ENCODE measurements around the gene TSPAN32. TPM values are rescaled to one million over a fixed set of nuclear protein-coding genes. Genes with fewer than 3 reads are reported as not detected.

The TSPAN32 gene
- total RNA-seq, 2 donors from 2014 or later, result 0.40 to 0.62 TPM

DNA sequence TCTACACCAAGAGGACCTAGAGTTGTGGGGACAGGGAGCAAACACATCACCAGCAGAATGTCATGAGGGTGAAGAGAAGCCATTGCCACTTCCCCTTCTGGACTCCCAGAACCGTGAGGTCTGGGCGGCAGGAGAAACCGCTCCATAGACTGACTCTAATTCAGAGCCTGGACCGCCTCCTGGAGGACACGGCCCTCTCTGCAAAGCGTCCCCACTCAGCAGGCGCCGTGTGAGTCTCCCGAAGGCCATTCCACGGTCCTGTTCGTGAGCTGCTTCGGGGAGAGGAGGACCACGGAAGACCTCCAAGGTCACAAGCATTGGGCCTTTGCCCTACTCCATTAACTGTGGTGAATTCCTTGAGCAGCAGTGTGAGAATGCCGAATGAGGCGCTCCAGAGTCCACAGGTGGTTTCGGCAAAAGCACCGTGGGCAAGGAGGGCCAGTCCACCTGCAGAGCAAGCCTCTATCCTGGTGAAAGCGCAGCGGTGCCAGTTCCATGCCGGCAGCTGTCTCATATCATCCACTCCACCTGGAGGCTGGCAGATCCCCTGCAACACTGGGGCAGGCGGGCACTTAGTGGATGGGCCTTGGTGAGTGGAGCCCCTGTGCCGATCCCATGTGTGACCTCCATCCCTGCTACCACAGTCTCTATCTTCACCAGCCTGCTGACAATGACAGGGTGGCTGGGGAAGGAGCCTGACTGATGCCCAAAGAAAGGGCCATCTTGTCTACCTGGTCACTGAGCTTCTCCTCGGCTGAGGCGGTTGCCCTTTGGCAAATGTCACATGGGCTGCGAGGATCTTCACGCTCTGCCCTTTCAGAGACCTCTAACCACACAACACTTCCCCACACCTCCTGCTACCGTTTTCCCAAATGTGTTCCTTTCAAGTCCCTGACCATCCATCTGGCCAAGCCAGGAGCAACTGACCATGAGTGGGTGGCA is 7.6 kb upstream of the TSPAN32 start:
- Histone ChIP-seq H3K27ac (no peak overlapping the region), H3K4me3 (no peak overlapping the region), H3K27me3 (no peaks in the 10 kb centered on the region), H3K9ac (ENCODE audit: low read depth in 2 of 2, low read length in 2 of 2) (no peak overlapping the region), H3K9me3 (no peaks in the 10 kb centered on the region), H3K36me3 (no peaks in the 10 kb centered on the region), H3K4me1 (no peaks in the 10 kb centered on the region)
- intact Hi-C loops (cut with DNase I), result no loop called here
- TF ChIP-seq, protein P1, sequence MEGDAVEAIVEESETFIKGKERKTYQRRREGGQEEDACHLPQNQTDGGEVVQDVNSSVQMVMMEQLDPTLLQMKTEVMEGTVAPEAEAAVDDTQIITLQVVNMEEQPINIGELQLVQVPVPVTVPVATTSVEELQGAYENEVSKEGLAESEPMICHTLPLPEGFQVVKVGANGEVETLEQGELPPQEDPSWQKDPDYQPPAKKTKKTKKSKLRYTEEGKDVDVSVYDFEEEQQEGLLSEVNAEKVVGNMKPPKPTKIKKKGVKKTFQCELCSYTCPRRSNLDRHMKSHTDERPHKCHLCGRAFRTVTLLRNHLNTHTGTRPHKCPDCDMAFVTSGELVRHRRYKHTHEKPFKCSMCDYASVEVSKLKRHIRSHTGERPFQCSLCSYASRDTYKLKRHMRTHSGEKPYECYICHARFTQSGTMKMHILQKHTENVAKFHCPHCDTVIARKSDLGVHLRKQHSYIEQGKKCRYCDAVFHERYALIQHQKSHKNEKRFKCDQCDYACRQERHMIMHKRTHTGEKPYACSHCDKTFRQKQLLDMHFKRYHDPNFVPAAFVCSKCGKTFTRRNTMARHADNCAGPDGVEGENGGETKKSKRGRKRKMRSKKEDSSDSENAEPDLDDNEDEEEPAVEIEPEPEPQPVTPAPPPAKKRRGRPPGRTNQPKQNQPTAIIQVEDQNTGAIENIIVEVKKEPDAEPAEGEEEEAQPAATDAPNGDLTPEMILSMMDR (IDR thresholded peaks at IDR 0.05), result no peak
- DNase-seq, result no peak

DNA sequence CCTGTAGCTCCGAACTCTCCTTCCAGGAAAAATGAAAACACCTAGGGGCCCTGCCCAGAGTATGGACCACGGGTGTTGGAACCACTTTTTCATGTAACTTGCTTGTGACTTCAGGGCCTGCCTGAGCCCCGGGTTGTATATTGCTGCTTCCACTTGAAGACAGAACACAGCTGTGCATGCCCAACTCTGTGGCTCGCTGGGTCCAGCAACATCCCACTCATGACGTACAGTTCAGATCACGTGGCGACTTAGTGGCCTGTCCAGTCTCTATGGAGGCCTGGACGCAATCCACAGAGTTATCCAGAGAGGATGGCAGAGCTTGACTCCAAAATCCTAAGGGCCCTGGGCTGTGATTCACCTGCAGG is 6.9 kb upstream of the TSPAN32 start:
- Histone ChIP-seq H3K27ac (no peak overlapping the region), H3K36me3 (no peaks in the 10 kb centered on the region), H3K9me3 (no peaks in the 10 kb centered on the region), H3K9ac (ENCODE audit: low read depth in 2 of 2, low read length in 2 of 2) (no peak overlapping the region), H3K4me3 (no peak overlapping the region), H3K27me3 (no peaks in the 10 kb centered on the region), H3K4me1 (no peaks in the 10 kb centered on the region)
- intact Hi-C loops (cut with DNase I), result no loop called here
- DNase-seq, result no peak
- TF ChIP-seq, protein P1 (IDR thresholded peaks at IDR 0.05), result no peak

DNA sequence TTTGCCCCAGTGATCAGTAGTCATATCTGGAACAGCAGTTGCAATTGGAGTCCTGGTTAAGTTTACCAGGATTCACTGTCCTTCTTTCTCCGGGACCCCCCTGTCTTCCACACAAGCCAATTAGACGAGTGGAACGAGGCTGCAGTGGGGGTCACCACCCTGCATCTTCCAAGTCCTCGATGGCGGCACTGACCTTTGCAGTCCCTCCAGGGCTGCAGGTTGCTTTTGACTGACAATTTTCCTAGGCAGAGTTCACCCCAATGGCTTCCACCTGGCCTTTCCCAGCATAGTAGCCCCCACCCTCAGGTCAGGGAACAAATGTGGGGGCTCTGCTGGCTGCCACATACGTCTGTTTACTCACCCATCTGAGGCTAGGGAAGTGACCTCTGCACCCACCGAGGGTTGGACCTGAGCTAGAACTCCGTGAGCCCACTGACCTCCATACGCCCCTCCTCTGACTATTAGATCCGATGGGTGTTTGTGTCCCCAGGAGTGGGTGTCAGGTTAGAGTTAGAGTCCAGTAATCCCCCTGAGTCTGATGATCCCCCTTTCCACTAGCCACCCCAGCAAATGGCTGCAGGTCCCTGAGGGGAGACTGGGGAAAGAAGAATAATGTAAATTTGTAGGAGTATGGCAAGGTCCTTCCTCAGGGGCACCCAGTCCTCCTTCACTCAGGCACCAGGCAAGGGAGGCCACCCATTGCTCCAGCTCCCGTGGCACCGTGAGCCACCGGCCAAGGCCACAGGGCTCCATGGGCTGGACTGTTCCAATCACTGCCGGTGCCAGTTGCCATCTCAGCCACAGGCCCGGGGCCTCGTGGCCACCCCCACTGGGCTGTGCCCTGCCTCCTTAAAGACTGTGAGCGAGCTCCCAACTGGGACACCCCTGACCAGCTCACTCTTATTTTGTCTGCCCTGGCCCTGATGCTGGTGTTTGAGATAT is 5.6 kb upstream of the TSPAN32 start:
- TF ChIP-seq, protein P1 (IDR thresholded peaks at IDR 0.05), result no peak
- no peaks in the 10 kb centered on the region for H3K4me1 ChIP-seq
- no peaks in the 10 kb centered on the region for H3K9me3 ChIP-seq
- H3K27me3 ChIP-seq, result no peaks in the 10 kb centered on the region
- no peak overlapping the region for H3K4me3 ChIP-seq
- no peak for DNase-seq
- no peak overlapping the region for H3K27ac ChIP-seq
- intact Hi-C loops (cut with DNase I), result no loop called here
- no peaks in the 10 kb centered on the region for H3K36me3 ChIP-seq
- H3K9ac ChIP-seq (ENCODE audit: low read depth in 2 of 2, low read length in 2 of 2), result no peak overlapping the region

DNA sequence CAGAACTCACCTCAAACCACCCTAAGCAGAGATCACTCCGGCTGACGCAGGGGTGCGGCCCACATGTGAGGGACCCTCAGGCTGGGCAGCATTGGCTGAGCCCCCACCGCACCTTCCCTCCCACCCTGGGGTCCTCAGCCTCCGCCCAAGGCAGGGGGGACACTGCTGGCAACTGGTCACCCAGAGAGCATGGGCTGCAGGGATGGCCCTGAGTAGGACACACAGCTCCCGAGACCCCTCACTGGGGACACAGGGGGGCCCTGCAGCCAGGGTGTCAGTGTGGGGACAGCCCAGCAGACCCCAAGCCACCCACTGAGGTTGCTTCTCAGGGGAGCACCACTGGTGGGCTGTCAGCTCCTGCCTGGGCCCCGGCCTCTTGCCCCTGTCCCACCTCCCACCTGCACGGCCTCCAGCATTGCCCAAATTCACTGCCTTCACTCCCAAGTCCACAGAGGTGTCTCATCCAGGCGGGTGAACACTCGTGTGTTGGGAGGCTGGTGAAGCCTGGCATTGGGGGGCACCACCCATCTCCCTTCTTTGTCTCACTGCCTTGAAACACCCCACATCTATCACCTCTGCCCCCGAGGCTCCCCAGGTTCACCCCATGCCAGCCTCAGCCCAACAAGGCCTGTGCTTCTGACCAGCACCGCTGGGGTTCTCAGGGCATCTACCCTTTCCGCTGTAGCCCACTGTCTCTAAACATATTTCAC is 4.7 kb upstream of the TSPAN32 start:
- H3K9ac ChIP-seq (ENCODE audit: low read depth in 2 of 2, low read length in 2 of 2), result no peak overlapping the region
- H3K4me1 ChIP-seq, result no peaks in the 10 kb centered on the region
- H3K36me3 ChIP-seq, result no peaks in the 10 kb centered on the region
- intact Hi-C loops (cut with DNase I), result no loop called here
- DNase-seq, result no peak
- TF ChIP-seq, protein P1 (IDR thresholded peaks at IDR 0.05), result no peak
- H3K27me3 ChIP-seq, result no peaks in the 10 kb centered on the region
- no peaks in the 10 kb centered on the region for H3K9me3 ChIP-seq
- H3K27ac ChIP-seq, result no peak overlapping the region
- no peak overlapping the region for H3K4me3 ChIP-seq

DNA sequence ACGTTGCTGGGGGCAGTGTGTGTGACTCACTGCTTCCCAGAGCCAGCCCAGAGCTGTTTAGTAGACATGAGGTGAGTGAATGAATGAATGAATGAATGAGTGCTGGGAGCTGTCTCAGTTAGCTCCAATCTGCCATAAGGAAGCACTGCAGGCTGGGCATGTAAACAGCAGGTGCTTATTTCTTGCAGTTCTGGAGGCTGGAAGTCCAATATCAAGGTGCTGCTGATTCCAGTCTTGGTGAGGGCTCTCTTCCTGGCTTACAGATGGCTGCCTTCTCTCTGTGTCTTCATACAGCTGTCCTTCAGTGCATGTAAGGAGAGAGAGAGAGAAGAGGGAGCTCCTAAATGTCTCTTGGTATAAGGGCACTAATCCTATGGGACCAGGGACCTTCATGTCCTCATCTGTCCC is 4.2 kb upstream of the TSPAN32 start:
- H3K4me1 ChIP-seq, result no peaks in the 10 kb centered on the region
- intact Hi-C loops (cut with DNase I), result loop anchor here (2.0 kb wide), 1 partner anchor 101 kb away; no protein-coding TSS in a partner anchor
- no peak overlapping the region for H3K9ac ChIP-seq (ENCODE audit: low read depth in 2 of 2, low read length in 2 of 2)
- H3K36me3 ChIP-seq, result no peaks in the 10 kb centered on the region
- H3K9me3 ChIP-seq, result no peaks in the 10 kb centered on the region
- H3K4me3 ChIP-seq, result no peak overlapping the region
- TF ChIP-seq, protein P1 (IDR thresholded peaks at IDR 0.05), result no peak
- no peaks in the 10 kb centered on the region for H3K27me3 ChIP-seq
- DNase-seq, result no peak
- no peak overlapping the region for H3K27ac ChIP-seq
